GM18499 (cell line): Measurements from ENCODE around the gene ST3GAL3.

Experiments used
- ATAC-seq: cut with Tn5 transposase; IDR thresholded peaks from one replicate; pipeline ENCODE4 v1.9.1; 2021; ENCODE audit warnings: moderate number of reproducible peaks; ENCODE audit not compliant: insufficient read depth, unreplicated experiment

The ST3GAL3 gene

GRCh38 chr1:43933386-43934100 lies 226.2 kb downstream of the ST3GAL3 start, which contains the start of gene ARTN:
ARTN (plus strand) TSS chr1:43933801; CDS start chr1:43935657, 1,856 bp downstream.
- no peak for ATAC-seq

GRCh38 chr1:43934101-43934985 lies 227.0 kb downstream of the ST3GAL3 start:
- no peak for ATAC-seq

- ATAC-seq: no peak
These were observed 227.6 kb downstream of the ST3GAL3 start for GRCh38 chr1:43934986-43935324.

GRCh38 chr1:43935711-43936427 lies 228.5 kb downstream of the ST3GAL3 start:
- no peak for ATAC-seq

GRCh38 chr1:43936431-43937151 lies 229.3 kb downstream of the ST3GAL3 start:
- ATAC-seq: no peak

- ATAC-seq: no peak
These were observed 230.0 kb downstream of the ST3GAL3 start for GRCh38 chr1:43937179-43937865.

- ATAC-seq: no peak
These were observed 231.0 kb downstream of the ST3GAL3 start for GRCh38 chr1:43938383-43938782.

GRCh38 chr1:43938892-43939587 lies 231.7 kb downstream of the ST3GAL3 start:
- no peak for ATAC-seq

GRCh38 chr1:43942411-43942810 lies 235.1 kb downstream of the ST3GAL3 start:
- ATAC-seq: no peak

GRCh38 chr1:43944860-43945259 lies 237.5 kb downstream of the ST3GAL3 start:
- no peak for ATAC-seq

GRCh38 chr1:43945674-43946235 lies 238.4 kb downstream of the ST3GAL3 start:
- no peak for ATAC-seq

GRCh38 chr1:43946236-43947060 lies 239.1 kb downstream of the ST3GAL3 start, which contains the start of gene IPO13:
IPO13 (plus strand) TSS chr1:43946950; CDS start chr1:43947601, 651 bp downstream.
- peak; percentile 70 for ATAC-seq

GRCh38 chr1:43947061-43947873 lies 239.9 kb downstream of the ST3GAL3 start:
- ATAC-seq: no peak

GRCh38 chr1:43947874-43948437 lies 240.6 kb downstream of the ST3GAL3 start:
- no peak for ATAC-seq

- no peak for ATAC-seq
These were observed 242.3 kb downstream of the ST3GAL3 start for GRCh38 chr1:43949678-43950077.
